B cell (primary cell): Measurements from ENCODE around the gene ANKRD17.

Source experiments
- EZH2 ChIP-seq: IDR thresholded peaks from 2 replicates; pipeline ENCODE4 v1.6.1; 2012; ENCODE audit warnings: borderline replicate concordance, low read depth, mild to moderate bottlenecking, moderate library complexity, low read length; ENCODE audit not compliant: insufficient read depth, poor library complexity, severe bottlenecking
- TF ChIP-seq, protein P1 (sequence below): fragments of 200-600 bp; IDR thresholded peaks from one replicate; pipeline ENCODE4 v1.8.0; 2022; ENCODE audit warnings: antibody characterized with exemption, mild to moderate bottlenecking

GRCh38 chr4:73172161-73172560 lies 86.4 kb downstream of the ANKRD17 start:
- TF ChIP-seq, protein P1, sequence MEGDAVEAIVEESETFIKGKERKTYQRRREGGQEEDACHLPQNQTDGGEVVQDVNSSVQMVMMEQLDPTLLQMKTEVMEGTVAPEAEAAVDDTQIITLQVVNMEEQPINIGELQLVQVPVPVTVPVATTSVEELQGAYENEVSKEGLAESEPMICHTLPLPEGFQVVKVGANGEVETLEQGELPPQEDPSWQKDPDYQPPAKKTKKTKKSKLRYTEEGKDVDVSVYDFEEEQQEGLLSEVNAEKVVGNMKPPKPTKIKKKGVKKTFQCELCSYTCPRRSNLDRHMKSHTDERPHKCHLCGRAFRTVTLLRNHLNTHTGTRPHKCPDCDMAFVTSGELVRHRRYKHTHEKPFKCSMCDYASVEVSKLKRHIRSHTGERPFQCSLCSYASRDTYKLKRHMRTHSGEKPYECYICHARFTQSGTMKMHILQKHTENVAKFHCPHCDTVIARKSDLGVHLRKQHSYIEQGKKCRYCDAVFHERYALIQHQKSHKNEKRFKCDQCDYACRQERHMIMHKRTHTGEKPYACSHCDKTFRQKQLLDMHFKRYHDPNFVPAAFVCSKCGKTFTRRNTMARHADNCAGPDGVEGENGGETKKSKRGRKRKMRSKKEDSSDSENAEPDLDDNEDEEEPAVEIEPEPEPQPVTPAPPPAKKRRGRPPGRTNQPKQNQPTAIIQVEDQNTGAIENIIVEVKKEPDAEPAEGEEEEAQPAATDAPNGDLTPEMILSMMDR, result no peak
- no peak for TF ChIP-seq EZH2
